HG02763 (cell line): ENCODE measurements around the gene MAPK11.

Experiments used
- ATAC-seq: cut with Tn5 transposase; IDR thresholded peaks from one replicate; pipeline ENCODE4 v1.9.1; 2021; ENCODE audit warnings: mild to moderate bottlenecking, moderate library complexity; ENCODE audit not compliant: unreplicated experiment

The MAPK11 gene

DNA sequence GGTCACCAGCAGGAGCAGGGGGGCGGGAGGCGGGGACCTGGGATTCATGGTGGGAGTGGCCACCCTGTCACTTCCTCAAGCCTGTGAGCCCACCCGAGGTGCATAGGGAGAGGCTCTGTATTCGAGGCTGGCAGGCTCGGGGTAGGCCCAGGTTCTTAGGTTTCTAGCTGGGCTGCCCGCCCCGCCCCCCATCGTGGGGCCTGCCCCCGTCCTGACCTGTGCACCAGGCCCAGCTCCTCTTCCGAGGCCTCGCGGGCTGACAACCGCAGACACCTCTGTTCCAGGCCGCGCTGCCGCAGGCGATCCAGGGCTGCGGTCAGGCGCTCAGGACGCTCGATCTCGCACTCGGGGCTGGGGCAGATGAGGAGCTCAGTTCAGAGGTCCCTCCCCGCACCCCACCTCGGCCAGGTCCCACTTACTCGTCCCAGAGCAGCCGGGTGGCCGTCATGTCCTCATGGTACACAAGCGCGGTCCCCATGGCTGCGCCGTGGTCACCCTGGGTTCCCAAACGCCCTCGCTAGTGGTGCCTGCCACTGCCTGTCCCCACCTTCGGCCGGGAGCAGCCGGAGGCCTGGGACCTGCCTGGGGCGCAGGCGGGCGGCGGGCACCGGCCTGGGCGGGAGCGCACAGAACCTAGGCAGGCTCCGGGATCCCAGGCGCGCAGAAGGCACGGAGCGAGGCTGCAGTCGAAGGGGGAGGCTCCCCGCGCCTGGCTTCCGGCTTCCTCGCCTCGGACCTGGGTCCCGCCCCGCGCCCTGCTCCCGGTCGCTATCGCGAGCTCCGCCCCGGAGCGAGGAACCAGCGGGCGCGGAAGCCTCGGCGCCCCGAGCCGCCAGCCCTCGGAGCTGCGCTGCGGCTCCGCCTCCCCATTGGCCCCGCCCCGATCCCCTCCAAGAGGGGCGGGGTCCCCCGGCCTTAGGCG, 19.4 kb downstream of the MAPK11 start, which contains the start of gene HDAC10:
TSS of gene HDAC10 (minus strand) at position 711 of the 922 bp plus-strand sequence. CDS start at position 478, 233 bp downstream.
- peak; percentile 54 for ATAC-seq

DNA sequence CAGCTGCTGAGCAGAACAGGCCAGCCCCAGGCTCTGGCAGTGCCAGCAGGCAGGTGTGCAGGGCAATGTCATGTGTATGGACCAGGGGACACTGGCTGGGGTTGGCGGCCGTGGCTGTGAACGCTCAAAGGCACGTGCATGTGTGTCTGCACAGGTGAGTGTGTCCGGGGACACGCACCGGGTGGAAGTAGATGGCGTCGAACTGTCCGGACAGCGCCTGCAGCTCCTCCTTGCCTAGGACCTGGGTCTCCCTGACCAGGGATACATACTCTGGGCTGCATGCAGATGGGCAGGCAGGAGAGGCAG, 20.0 kb downstream of the MAPK11 start:
- no peak for ATAC-seq

DNA sequence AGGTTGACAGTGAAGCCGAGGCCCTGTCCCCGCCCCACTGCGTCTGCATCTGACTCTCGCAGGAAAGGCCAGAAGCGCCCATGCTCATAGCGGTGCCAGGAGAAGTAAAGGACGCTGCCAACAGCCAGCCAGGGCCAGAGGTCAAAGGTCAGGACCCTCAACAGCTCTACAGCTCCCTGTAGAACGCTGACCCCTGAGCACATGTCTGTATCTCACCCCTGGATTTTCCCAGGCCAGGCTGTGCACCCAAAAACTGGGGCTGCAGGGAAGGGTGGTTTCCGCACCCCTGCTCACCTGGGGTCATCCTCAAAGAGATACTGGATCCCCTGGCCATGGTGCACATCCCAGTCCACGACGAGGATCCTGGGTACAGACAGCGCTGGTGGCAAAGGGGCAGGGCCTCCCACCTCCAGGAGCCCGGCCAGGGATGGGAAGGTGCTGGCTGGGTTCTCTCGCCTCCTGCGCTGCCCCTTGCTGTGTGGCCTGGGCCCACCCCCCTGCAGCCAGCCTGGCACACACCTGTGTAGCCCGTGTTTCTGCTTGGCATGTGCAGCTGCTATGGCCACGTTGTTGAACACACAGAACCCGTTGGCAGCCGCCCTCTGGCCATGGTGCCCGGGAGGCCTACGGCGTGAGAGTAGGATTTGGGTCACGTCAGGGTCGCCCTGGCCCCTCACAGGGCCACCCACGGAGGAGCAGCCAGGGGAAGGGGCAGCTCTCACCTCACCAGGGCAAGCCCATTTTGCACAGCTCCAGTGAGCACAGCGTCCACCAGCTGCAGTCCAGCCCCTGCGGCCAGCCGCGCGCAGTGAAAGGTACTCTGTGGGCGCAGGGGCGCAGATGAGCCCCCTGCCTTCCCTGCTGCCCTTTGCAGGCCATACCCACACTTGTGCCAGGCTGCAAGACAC, 20.6 kb downstream of the MAPK11 start:
- ATAC-seq = no peak

DNA sequence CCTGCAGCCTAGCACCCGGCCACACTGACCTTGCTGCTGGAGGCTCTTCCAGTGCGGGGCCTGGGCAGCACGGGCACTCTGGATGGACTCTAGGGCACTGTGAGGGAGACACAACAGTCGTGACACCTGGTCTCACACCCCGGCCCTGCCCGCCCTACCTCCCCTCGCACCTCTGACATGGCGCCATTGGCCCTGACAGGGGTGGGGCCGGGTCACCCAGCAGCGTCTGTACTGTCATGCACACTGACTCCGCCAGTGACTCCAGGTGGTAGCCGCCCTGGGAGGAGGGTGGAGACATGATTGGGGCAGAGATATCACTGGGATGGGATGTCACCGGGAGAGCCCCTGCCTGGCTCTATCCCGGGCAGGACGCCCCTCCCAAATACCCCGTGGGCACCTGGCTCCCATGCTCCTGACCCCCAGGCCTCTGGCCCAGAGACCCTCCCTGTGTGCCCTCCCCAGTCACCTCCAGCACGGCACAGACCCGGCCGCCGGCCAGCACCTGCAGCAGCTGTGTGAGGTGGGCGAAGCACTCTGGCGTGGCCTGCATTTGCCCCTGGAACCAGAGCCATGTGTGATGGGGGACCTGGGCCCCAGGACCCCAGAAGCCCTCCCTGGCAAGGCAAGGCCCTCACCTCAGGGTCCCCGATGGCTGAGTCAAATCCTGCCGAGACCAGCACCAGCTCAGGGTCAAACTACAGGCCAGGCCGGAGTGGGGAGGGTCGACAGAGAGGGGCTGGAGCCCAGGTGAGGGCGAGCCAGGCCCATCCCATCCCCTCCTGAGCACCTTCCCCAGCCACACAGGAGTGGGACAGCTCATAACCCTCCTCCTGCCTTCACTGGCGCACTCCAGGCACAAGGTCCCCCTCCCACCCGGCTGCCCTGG, 21.7 kb downstream of the MAPK11 start:
- no peak for ATAC-seq

DNA sequence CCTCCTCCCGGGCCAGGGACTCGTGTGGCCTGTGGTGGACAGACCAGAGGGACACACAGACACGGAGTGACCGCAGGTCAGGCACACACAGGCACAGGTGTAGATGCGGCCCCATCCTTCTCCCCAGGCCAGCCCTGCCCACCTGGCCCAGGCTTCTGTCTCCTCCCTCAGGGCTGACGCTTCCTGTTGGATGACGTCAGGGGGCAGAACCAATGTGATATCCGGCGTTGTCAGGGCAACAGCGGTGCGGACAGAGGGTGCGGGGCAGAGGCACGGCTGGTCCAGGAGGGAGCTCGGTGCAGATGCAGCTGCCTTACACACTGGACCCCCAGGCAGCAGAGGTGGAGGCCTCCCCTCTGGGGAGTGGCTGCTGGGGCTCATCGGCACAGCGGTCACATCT, 22.4 kb downstream of the MAPK11 start:
- ATAC-seq = no peak

DNA sequence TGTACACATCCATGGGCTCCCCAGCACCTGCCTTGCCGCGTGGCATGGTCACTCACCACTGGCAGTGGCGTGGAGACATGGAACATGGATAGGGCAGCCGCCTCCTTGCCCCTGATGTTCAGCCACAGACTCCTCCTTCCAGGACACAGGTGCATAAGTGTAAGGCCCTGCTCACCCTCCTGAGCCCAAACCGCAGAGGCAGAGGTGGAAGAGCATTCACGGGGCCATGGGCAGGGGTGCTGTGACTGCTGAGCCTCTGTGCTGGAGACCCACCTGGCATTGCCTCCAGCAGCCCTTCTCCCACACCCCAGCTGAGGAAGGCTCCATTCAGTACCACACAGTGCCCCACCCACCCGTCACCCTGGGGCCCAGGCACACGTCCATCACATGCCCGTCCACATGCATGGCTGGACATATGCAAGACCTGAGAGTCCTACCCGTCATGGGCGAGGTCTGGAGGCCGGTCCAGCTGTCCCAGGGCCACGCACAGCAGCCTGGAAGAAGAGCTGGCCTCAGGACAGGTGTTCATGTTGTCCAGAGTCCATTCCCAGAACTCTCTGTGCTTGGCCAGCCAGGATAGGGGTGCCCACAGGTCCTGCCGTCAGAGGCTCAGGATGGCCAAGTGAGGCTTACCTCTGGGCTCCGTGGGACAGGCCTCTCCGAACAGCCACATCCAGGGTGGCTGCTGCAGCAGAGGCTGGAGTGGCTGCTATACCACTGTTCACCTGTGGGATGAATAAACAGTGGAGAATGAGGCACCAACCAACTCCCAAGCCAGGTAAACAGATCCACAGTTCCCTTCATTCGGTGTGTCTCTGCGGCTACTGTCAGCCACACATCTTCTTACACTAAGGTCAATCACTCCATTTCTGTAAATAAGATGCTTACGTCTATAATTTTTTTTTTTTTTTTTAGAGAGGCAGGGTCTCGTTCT, 23.7 kb downstream of the MAPK11 start:
- ATAC-seq = no peak

DNA sequence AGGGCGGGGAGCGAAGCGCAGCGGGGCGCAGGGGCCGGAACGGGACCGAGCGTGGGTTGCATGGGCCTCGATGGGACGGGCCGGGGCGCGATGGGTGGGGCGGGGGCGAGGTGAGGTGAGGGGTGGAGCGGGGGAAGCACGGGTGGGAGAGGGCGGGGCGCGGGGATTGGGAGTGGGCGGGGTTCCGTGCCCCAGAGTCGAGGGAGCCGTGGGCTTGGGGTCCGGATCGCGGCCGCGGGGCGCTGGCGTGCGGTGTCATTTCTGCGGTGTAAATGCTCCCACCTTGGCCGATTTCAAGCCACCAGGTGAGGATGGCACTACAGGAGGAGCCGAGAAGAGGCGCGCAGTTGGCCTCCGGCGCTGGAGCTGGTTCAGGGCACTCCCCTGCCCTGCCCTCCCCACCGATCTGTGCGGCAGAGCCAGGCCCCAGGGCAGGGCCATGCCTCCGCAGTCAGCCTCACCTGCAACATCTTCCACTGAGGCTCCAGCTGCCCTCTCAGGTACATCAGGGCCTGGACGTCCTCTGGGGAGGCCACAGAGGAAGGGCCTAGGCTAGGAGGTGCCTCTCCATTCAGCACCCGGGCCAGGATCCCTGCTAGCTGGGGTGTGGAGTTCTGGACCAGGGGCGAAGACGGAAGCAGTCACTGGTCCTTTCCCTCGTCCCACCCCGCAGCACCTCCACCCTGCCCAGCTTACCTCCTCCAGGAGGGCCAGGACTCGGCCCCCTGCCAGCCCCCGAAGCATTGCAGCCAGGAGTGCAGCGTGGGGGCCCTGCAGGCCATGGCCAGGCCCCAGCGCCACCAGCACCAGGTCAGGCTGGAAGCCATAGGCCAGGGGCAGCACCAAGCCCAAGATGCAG, 24.7 kb downstream of the MAPK11 start:
- peak; percentile 4 for ATAC-seq

DNA sequence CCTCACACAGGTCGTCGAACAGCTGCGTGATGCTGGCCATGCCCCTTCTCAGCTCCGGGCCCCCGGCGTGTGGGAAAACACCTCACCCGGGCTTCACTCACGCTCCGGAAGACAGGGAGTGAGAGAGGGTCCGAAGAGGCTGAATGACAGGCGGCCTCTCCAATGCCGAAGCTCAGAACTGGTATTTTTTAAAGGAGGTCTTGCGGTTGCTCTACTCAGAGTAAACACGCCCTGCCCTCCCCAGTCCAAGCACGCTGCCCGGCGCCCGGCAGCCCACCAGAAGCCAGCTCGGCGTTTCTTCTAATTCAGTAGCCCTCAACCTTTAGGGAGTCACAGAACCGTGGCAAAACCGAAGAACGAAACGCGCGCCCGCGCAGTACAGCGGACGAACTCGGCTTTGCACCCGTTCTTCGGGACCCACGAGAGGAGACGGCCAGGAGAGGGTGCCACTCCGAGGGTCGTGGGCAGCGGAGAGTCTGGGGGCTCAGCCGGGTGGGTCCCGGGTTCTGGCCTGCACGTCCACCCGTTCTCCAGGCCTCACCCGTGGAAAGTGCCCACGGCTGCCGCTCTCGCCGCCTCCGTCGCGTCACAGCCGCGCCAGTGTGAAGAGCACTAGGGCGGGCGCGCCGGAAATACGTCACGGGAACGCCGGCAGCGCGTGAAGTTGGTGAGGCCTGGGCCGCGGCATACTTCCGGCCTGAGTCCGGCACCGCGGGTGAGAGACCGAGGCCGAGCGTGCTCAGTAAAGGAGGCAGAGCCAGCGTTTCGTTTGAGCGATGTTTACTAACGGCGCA, 25.6 kb downstream of the MAPK11 start, which contains the start of gene TUBGCP6:
TSS of gene TUBGCP6 (minus strand) at position 604 of the 794 bp plus-strand sequence. CDS start at position 40, 564 bp downstream.
- peak; percentile 74 for ATAC-seq

DNA sequence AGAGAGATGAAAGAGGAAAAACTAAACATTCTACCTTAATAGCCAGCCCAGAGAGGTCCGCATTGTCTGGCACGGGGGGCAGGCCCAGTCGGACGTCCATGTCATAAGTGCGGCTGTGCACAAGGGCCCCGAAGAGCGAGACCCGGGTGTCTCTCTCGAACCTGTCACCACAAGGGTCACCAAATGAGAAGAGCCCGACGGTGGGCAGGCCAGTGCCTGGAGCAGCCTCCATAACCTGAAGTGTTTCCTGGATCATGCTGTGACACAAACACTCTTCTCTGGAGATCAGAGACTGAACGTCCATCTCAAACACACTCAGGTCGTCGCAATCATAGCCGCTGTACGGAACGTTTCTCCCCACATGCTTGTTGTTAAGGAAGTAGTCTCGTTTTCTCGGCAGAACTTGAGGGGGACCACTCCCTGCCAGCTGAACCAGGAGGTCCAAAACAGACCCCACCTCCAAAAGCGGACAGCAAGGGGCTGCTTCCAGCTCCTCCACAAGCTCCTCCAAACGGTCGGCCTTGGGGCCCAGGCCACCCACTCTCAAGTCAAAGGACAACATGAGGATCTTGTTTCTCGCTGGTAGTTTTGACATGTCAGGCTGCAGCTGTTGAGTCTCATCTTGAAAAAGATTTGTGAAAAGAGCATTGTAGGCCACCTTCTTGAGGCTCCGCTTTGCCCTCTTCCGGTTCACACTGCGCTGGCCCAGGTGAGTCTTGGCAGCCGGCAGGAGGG, 26.3 kb downstream of the MAPK11 start:
- no peak for ATAC-seq

DNA sequence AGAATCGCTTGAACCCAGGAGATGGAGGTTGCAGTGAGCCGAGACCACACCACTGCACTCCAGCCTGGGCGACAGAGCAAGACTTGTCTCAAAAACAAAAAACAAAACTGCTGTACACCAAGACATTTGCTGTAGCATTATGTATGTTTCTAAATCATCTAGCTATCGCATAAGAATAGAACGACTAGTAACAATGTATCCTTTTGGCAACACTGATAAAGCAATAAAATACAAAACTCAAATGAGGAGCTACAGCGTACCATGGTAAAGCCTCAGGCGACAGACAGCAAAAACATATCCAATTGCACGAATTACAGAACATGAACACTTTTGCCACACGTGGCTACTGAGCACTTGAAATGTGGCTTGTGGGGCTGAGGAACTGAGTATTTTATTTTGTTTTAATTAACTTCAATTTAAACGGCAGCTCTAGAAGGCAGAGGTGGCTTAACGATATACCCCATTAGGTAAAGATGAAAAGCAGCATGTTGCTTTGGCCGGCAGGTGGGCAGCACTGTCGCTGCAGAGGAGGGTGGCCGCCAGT, 27.7 kb downstream of the MAPK11 start:
- no peak for ATAC-seq

DNA sequence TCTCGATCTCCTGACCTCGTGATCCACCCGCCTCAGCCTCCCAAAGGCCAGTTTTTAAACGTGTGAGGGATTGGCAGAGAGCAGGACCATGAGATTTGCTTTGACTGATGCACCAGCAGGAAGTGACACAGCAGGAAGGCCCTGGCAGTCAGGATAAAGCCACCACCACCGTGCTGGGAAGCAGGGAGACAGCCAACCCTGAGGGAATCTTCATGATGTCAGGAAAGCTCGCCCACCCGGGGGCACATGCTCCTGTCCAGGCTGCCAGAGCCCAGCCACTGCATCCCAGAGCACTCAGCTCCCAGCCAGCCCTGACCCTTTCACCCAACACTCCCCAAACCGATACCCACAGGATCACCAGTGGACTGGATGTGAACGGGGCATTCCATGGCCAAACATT, 31.4 kb downstream of the MAPK11 start:
- no peak for ATAC-seq

DNA sequence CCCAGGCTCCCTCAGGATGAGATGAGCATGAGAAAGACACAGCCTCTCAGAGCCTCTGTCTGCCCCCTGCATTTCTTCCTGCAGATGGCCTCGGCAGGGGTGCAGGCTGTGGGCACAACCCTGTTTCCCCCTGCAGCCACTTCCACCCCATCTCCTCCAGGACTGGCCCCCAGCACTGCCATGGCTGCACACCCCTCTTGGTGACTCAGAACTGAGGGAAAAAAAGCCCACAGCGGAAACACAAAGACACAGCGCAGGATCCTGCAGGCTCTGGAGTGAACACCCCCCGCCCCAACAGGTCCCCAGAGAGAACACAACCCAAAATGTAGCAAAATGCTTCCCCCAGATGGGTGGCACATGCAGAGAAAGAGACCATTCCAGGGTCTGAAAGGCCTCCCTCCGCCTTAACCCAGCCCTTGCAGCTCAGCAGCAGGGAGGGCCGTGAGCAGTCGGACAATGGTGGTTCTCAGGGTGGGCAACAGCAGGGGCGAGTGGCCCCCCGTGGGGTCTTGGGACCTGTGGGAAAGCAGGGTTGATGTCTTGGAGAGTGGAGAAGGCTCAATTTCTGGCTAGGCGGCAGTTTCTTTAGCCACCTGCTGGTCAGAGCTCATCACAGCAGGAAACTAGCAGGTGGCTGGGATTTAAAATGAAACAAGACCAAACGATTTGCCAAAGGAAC, 33.3 kb downstream of the MAPK11 start:
- no peak for ATAC-seq

DNA sequence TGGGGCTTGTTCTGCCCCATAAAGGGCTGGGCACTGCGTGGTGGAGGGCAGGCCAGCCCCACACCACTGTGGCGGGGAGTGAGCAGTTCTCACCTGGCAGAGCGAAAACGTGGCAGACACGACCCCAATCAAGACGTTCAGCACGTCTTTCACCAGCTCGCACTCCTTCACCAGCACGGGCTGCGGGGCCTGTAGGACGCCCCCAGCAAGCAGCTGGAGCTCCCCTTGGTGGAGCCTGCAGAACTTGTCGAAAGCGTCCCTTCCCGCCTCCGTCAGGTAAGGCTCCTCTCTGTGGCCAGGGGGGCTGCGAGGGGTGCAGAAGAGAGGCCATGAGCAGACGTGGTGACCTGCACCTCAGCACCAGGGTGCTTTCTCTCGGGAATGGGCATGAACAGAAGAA, 37.0 kb downstream of the MAPK11 start:
- no peak for ATAC-seq

DNA sequence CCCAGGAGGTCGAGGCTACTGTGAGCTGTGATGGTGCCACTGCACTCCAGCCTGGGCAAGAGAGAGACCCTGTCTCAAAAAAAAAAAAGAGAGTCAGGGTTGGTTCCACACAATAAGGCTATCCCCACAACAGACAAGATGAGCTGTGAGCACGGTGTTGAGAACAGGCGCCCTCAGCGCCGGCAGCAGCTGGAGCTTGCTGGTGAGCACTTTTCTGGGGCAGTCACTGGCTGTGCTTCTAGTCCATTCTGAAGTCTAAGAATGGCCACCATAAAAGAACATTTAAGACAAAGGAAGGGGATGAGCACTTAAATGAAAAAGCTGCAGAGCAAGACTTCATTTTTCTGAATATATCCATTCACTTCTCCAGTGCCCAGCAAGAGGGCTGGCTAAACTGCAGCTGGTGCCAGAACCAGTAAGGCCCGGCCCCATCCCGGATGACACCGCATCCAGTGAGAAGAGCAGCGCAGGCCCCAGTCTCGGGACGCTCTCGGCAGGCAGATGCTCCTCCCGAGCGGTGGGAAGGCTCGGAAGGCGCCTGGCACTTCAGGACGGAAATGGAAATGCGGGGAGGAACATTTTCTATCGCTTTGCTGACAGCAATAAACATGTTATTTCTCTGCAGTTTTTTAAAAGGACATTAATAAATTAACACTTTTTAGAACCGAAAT, 37.6 kb downstream of the MAPK11 start:
- no peak for ATAC-seq

DNA sequence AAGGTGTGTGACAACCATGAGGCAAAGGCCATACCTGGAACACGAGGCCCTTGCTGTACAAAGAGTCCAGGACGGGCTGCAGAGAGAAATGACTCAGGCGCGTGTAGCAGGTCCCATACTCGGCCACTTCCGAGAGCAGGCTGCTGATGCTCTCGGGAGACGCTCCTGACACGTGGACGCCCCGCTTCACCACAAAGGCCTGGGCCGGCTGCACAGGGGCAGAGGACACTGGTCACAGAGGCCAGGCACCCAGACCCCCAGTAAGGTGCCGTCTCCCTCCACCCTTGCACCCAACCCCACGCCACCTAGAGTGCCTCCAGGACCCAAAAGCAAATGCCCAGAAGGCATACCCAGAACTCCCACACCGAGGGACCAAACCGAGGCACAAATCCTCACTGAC, 40.8 kb downstream of the MAPK11 start:
- no peak for ATAC-seq

DNA sequence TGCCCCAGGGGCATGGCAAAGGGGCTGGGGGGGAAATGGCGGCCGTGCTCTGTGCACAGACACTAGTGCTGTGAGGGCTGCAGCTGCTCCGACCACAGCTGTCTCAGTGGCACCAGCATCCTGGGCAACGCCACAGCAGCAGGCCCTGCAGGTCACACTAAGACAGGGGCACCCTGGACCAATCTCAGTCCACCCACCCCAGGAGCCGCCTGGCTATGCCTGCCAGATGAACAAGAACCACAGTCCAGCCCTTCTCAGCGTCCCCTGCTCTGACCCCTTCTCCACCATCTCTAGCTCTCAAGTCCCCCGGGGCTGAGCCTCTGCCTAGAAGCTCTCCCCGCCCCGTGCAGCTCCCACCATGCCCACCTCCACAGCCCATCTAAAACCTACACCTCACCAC, 41.8 kb downstream of the MAPK11 start:
- ATAC-seq = no peak
